ENCODE measurements around the gene ACP7.

DNA sequence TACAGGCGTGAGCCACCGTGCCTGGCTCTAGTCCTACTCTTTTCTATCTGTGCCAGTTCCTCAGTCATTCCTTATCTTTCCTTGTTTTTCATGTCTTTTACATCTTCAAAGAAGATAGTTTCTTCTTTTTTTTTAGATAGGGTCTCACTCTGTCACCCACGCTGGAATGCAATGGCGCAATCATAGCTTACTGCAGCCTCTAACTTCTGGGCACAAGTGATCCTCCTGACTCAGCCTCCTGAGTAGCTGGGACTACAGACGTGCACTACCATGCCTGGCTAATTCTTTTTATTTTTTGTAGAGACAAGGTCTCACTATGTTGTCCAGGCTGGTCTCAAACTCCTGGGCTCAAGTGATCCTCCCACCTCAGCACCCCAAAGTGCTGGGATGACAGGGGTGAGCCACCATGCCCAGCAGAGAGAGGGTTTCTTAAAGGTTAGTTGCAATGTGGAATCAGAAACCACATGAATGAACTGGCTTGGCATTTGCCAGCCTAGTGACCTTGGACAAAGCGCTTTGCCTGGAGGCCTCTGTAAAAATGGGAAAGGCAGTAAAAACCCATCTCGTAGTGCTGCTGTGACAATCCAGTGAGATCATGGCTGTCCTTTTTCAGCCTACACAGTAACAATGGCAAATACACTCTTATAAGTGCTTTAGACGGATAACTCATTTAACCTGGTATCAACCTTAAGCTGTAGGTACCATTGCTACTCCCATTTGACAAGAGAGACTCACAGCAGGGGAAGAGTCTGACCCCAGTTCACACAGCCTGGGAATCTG, 3.9 kb downstream of the ACP7 start:
- TF ChIP-seq GATA2 (IDR thresholded peaks at IDR 0.05; ENCODE audit: low read depth, low read length) (no peak), GATA3 (IDR thresholded peaks at IDR 0.05; ENCODE audit: low read depth, low read length) (no peak)
